GM12878 (cell line): ENCODE measurements around the gene EBP.

Experiments used
- EED ChIP-seq: sonication (generic); IDR thresholded peaks from 2 replicates; pipeline ENCODE4 v1.6.1; 2016; ENCODE audit warnings: antibody characterized with exemption, low read depth
- FOXM1 ChIP-seq: IDR thresholded peaks from 2 replicates; pipeline ENCODE4 v1.6.1; 2012; ENCODE audit warnings: low read depth, mild to moderate bottlenecking, inconsistent platforms, low read length, moderate library complexity
- GATAD2B ChIP-seq: fragments of 450-650 bp; conservative IDR thresholded peaks from 2 replicates; pipeline ENCODE4 v1.6.1; 2017; ENCODE audit warnings: low read depth, mild to moderate bottlenecking, moderate library complexity
- PAX5 ChIP-seq: IDR thresholded peaks from 2 replicates; pipeline ENCODE4 v1.6.1; 2011; ENCODE audit warnings: low read depth, low read length, borderline replicate concordance
- POLR2A ChIP-seq: IDR thresholded peaks from 2 replicates; pipeline ENCODE4 v1.6.1; 2011; ENCODE audit warnings: low read depth, mild to moderate bottlenecking, low read length
- POLR2AphosphoS5 ChIP-seq: IDR thresholded peaks from 2 replicates; pipeline ENCODE4 v1.6.1; 2011; ENCODE audit warnings: mild to moderate bottlenecking, low read length, inconsistent platforms
- TF ChIP-seq, protein P1 (sequence below), 3 experiments: IDR thresholded peaks in 2 of 3; conservative IDR thresholded peaks in 1 of 3; 2 replicates each; pipeline ENCODE4 v1.5.1; 2011; ENCODE audit warnings: low read depth in 3 of 3, low read length in 3 of 3, mild to moderate bottlenecking in 3 of 3, control low read depth in 2 of 3, moderate library complexity in 2 of 3, inconsistent platforms in 1 of 3, mixed read lengths in 1 of 3; ENCODE audit not compliant: control insufficient read depth in 2 of 3, insufficient read depth in 1 of 3; ENCODE audit errors: extremely low read depth in 1 of 3
- TF ChIP-seq, protein P2 (sequence below): IDR thresholded peaks from 2 replicates; pipeline ENCODE4 v1.6.1; 2012; ENCODE audit warnings: low read depth, low read length, improper control_type of control experiment
- TF ChIP-seq, protein P3 (sequence below): fragments of 450-650 bp; IDR thresholded peaks from 2 replicates; pipeline ENCODE4 v1.6.1; 2014; ENCODE audit warnings: mild to moderate bottlenecking

GRCh38 chrX:48497871-48498270, 23.7 kb upstream of the EBP start:
- TF ChIP-seq, protein P1, sequence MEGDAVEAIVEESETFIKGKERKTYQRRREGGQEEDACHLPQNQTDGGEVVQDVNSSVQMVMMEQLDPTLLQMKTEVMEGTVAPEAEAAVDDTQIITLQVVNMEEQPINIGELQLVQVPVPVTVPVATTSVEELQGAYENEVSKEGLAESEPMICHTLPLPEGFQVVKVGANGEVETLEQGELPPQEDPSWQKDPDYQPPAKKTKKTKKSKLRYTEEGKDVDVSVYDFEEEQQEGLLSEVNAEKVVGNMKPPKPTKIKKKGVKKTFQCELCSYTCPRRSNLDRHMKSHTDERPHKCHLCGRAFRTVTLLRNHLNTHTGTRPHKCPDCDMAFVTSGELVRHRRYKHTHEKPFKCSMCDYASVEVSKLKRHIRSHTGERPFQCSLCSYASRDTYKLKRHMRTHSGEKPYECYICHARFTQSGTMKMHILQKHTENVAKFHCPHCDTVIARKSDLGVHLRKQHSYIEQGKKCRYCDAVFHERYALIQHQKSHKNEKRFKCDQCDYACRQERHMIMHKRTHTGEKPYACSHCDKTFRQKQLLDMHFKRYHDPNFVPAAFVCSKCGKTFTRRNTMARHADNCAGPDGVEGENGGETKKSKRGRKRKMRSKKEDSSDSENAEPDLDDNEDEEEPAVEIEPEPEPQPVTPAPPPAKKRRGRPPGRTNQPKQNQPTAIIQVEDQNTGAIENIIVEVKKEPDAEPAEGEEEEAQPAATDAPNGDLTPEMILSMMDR (IDR thresholded peaks at IDR 0.05 in 2 of 3, conservative IDR thresholded peaks at IDR 0.05 in 1 of 3; ENCODE audit: control insufficient read depth in 2 of 3, extremely low read depth in 1 of 3, insufficient read depth in 1 of 3, low read depth in 3 of 3, low read length in 3 of 3): no peak
- TF ChIP-seq POLR2A (no peak), EED (no peak), POLR2AphosphoS5 (no peak), PAX5 (no peak), GATAD2B (no peak), FOXM1 (no peak)
- TF ChIP-seq, protein P2, sequence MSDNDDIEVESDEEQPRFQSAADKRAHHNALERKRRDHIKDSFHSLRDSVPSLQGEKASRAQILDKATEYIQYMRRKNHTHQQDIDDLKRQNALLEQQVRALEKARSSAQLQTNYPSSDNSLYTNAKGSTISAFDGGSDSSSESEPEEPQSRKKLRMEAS: no peak
- TF ChIP-seq, protein P3, sequence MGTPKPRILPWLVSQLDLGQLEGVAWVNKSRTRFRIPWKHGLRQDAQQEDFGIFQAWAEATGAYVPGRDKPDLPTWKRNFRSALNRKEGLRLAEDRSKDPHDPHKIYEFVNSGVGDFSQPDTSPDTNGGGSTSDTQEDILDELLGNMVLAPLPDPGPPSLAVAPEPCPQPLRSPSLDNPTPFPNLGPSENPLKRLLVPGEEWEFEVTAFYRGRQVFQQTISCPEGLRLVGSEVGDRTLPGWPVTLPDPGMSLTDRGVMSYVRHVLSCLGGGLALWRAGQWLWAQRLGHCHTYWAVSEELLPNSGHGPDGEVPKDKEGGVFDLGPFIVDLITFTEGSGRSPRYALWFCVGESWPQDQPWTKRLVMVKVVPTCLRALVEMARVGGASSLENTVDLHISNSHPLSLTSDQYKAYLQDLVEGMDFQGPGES: no peak
